ENCODE measurements around the gene ORMDL1. TPM values are rescaled to one million over a fixed set of nuclear protein-coding genes. Genes with fewer than 3 reads are reported as not detected.

The ORMDL1 gene
- total and polyA plus RNA-seq, 2 of the 13 experiments (the other 11 are each of a cell fraction or from before 2014, with no cell fraction given): 67.5 to 160 TPM

- TF ChIP-seq SOX13 (IDR thresholded peaks at IDR 0.05): peak; percentile 48; the same call in 1 of the 2 replicates
- no peak; a peak in 2 of 4 replicates for TF ChIP-seq SOX13 (CRISPR knock-in tag; conservative IDR thresholded peaks at IDR 0.05 in 1 of 2, IDR thresholded peaks at IDR 0.05 in 1 of 2)
- peak; percentile 69; the same call in 1 of the 2 replicates for TF ChIP-seq ZBTB7B (CRISPR knock-in tag; IDR thresholded peaks at IDR 0.05)
- TF ChIP-seq ZFP37 (CRISPR knock-in tag; IDR thresholded peaks at IDR 0.05; ENCODE audit: borderline replicate concordance): peak; percentile 83; the same call in 1 of the 2 replicates
- TF ChIP-seq SKIL (CRISPR knock-in tag; IDR thresholded peaks at IDR 0.05; ENCODE audit: borderline replicate concordance): peak; percentile 49; the same call in 1 of the 2 replicates
- peak; percentile 67 for TF ChIP-seq ETV5 (CRISPR knock-in tag; IDR thresholded peaks at IDR 0.05; ENCODE audit: borderline replicate concordance)
- TF ChIP-seq HOXD1 (CRISPR knock-in tag; IDR thresholded peaks at IDR 0.05): peak; percentile 63; the same call in 1 of the 2 replicates
- peak; percentile 59 for TF ChIP-seq SMAD3 (CRISPR knock-in tag; IDR thresholded peaks at IDR 0.05)
- TF ChIP-seq GABPB1 (CRISPR knock-in tag; IDR thresholded peaks at IDR 0.05): peak; percentile 96
- peak; percentile 99 for TF ChIP-seq SP2 (CRISPR knock-in tag; IDR thresholded peaks at IDR 0.05)
- no peak for TF ChIP-seq NFIC (IDR thresholded peaks at IDR 0.05; ENCODE audit: low read length)
- no peak for TF ChIP-seq TCF7 (IDR thresholded peaks at IDR 0.05; ENCODE audit: low read depth)
- TF ChIP-seq ZNF205 (CRISPR knock-in tag; IDR thresholded peaks at IDR 0.05): peak; percentile 85
- peak; percentile 31; the same call in 1 of the 2 replicates for TF ChIP-seq CHCHD3 (CRISPR knock-in tag; IDR thresholded peaks at IDR 0.05)
- TF ChIP-seq NFE2L2 (IDR thresholded peaks at IDR 0.05; ENCODE audit: low read length): no peak
Observed at GRCh38 chr2:189783927-189784867, at the start of gene ORMDL1, which contains the start of gene PMS1 (continued).
